ENCODE results near the gene DENND4C.

GRCh38 chr9:19231904-19232822 is 1.7 kb downstream of the DENND4C start:
- TF ChIP-seq ZNF280D (tag by site-specific recombination; IDR thresholded peaks at IDR 0.05) (no peak), ZFP69B (tag by site-specific recombination; IDR thresholded peaks at IDR 0.05) (no peak)
